K562 (cell line): ENCODE results near the gene METTL24. TPM values are rescaled to one million over a fixed set of nuclear protein-coding genes. Genes with fewer than 3 reads are reported as not detected.
"Not testable (repeated sequence)": the region's sequence is repeated elsewhere in the genome, so short reads cannot be mapped to it uniquely, and the experiment has no call there.

Experiments
- ATAC-seq: fragments of 200-7000 bp; cut with Tn5 transposase; 3 replicates; pipeline ENCODE4 v1.9.1; 2020; ENCODE audit warnings: moderate library complexity
- BruUV-seq: library from RNA; stranded (reverse); fragments of 400-500 nt; replicated peaks from 2 replicates; lab custom pipeline; 2021; lab: Mats Ljungman, UMichigan
- CTCF ChIA-PET: fragments of 300-600 bp; formaldehyde crosslinking; extraction: SDS; loops from one replicate; lab custom pipeline; 2021; ENCODE audit warnings: low intra/inter-chr PET ratio; lab: Yijun Ruan, JAX
- POLR2A ChIA-PET: fragments of 300-600, 350-650 bp; sonication (Branson Sonifier 250); formaldehyde crosslinking; extraction: SDS; loops from one replicate; lab custom pipeline; 2021; ENCODE audit warnings: antibody characterized with exemption, inconsistent platforms; lab: Yijun Ruan, JAX
- DNase-seq, 4 experiments: peaks; one replicate each; pipeline versions ENCODE4 v3.0.0 to v3.0.0-alpha.2; 2011 to 2018; ENCODE audit warnings: low spot score in 3 of 4, mixed read lengths in 3 of 4; ENCODE audit errors: extremely low read depth in 1 of 4
- FAIRE-seq: peaks from 2 replicates; lab custom pipeline; 2011; peaks lifted over from hg19 to GRCh38; lab: Jason Lieb, UNC
- H2AFZ ChIP-seq: 2 replicates; pipeline ENCODE4 v1.6.0; 2011; ENCODE audit warnings: low read depth, low read length, control low read depth, inconsistent platforms
- H3K27ac ChIP-seq: fragments of 200-600 bp; 3 replicates; pipeline ENCODE4 v1.8.0; 2011; ENCODE audit warnings: low read depth, mild to moderate bottlenecking, control low read depth, inconsistent platforms, low read length, moderate library complexity, mixed read lengths; ENCODE audit errors: extremely low read depth
- H3K27me3 ChIP-seq, 2 experiments: fragments of 300-600 bp in 1 of 2; 2 replicates in 1 of 2; 3 replicates in 1 of 2; pipeline versions ENCODE4 v1.6.0 to v1.8.0; 2011; ENCODE audit warnings: inconsistent platforms in 2 of 2, low read length in 2 of 2, mild to moderate bottlenecking in 1 of 2, mixed read lengths in 1 of 2, moderate library complexity in 1 of 2; ENCODE audit not compliant: control insufficient read depth in 2 of 2, insufficient read depth in 2 of 2
- H3K36me3 ChIP-seq: fragments of 300-600 bp; 3 replicates; pipeline ENCODE4 v1.8.0; 2011; ENCODE audit warnings: mild to moderate bottlenecking, low read length, inconsistent platforms; ENCODE audit not compliant: control insufficient read depth, insufficient read depth
- H3K4me1 ChIP-seq, 2 experiments: fragments of 200-600 bp in 1 of 2; replicated peaks in 1 of 2; 2 replicates in 1 of 2; 3 replicates in 1 of 2; pipeline versions ENCODE4 v1.5.1 to v1.8.0; 2011; ENCODE audit warnings: inconsistent platforms in 2 of 2, low read length in 2 of 2, mild to moderate bottlenecking in 1 of 2, mixed read lengths in 1 of 2, moderate library complexity in 1 of 2; ENCODE audit not compliant: control insufficient read depth in 2 of 2, insufficient read depth in 2 of 2
- H3K4me2 ChIP-seq: 2 replicates; pipeline ENCODE4 v1.6.1; 2011; ENCODE audit warnings: low read length, control low read depth, inconsistent platforms, mixed read lengths; ENCODE audit not compliant: insufficient read depth
- H3K4me3 ChIP-seq: fragments of 200-600 bp; sonication (generic), shearing (Covaris generic); 2 replicates; pipeline ENCODE4 v1.5.1; 2016; ENCODE audit warnings: control low read depth, inconsistent platforms
- H3K79me2 ChIP-seq: fragments of 200-600 bp; 3 replicates; pipeline ENCODE4 v1.8.0; 2011; ENCODE audit warnings: low read length, inconsistent platforms; ENCODE audit not compliant: control insufficient read depth, insufficient read depth
- H3K9ac ChIP-seq, 2 experiments: 2 replicates each; pipeline versions ENCODE4 v1.6.0 to v1.6.1; 2011; ENCODE audit warnings: low read depth in 2 of 2, low read length in 2 of 2, control low read depth in 1 of 2, inconsistent platforms in 1 of 2, mild to moderate bottlenecking in 1 of 2, mixed read lengths in 1 of 2; ENCODE audit not compliant: insufficient read depth in 1 of 2
- H3K9me1 ChIP-seq: one replicate; pipeline ENCODE4 v1.6.0; 2011; ENCODE audit warnings: inconsistent platforms, mild to moderate bottlenecking, low read length, moderate library complexity; ENCODE audit not compliant: control insufficient read depth, insufficient read depth
- H3K9me3 ChIP-seq: replicated peaks from 2 replicates; pipeline ENCODE4 v1.5.1; 2011; ENCODE audit warnings: low read depth, low read length, inconsistent platforms; ENCODE audit not compliant: control insufficient read depth, insufficient read depth
- H4K20me1 ChIP-seq: replicated peaks from 2 replicates; pipeline ENCODE4 v1.6.1; 2011; ENCODE audit warnings: low read length, inconsistent platforms, mixed read lengths; ENCODE audit not compliant: control insufficient read depth, insufficient read depth
- BRF2 ChIP-seq: IDR thresholded peaks from 3 replicates; pipeline ENCODE4 v1.6.1; 2011; ENCODE audit warnings: borderline replicate concordance, mild to moderate bottlenecking; ENCODE audit not compliant: insufficient read length, insufficient read depth
- CHCHD3 ChIP-seq: fragments of 250-450 bp; sonication (Bioruptor Pico); IDR thresholded peaks from 2 replicates; pipeline ENCODE4 v2.1.2; 2022; ENCODE audit warnings: mild to moderate bottlenecking
- ETV1 ChIP-seq: fragments of 450-650 bp; conservative IDR thresholded peaks from 2 replicates; pipeline ENCODE4 v1.6.1; 2016; ENCODE audit warnings: missing genetic modification characterization, control low read depth, low read depth, missing compliant biosample characterization
- HMG20A ChIP-seq: fragments of 450-650 bp; formaldehyde crosslinking; conservative IDR thresholded peaks from 2 replicates; pipeline ENCODE4 v1.4.0; 2020; ENCODE audit warnings: mild to moderate bottlenecking, mixed read lengths
- RAD21 ChIP-seq, 2 experiments: fragments of 250-450 bp in 1 of 2; fragments of 450-650 bp in 1 of 2; sonication (Bioruptor Pico) in 1 of 2; formaldehyde crosslinking in 1 of 2; IDR thresholded peaks in 1 of 2; conservative IDR thresholded peaks in 1 of 2; 2 replicates each; pipeline versions ENCODE4 v1.4.0 to v1.8.0; 2020 to 2022; ENCODE audit warnings: mild to moderate bottlenecking in 2 of 2, moderate library complexity in 1 of 2
- SMARCE1 ChIP-seq: fragments of 450-650 bp; IDR thresholded peaks from 2 replicates; pipeline ENCODE4 v1.7.1; 2016; ENCODE audit warnings: mild to moderate bottlenecking
- SRSF9 ChIP-seq: fragments of 200-400 bp; formaldehyde crosslinking; IDR thresholded peaks from 2 replicates; pipeline ENCODE4 v1.6.1; 2017; ENCODE audit warnings: low read depth, low read length, borderline replicate concordance
- TFAM ChIP-seq: fragments of 250-450 bp; sonication (Bioruptor Pico); conservative IDR thresholded peaks from 2 replicates; pipeline ENCODE4 v1.5.0; 2021; ENCODE audit warnings: mild to moderate bottlenecking, moderate library complexity
- ZNF668 ChIP-seq: fragments of 250-450 bp; sonication (Bioruptor Pico); IDR thresholded peaks from 2 replicates; pipeline ENCODE4 v1.8.0; 2022; ENCODE audit warnings: mild to moderate bottlenecking, inconsistent platforms
- WGBS: fragments of 100-300 bp; shearing (Covaris generic); methylation state at CpG from one replicate; pipeline ENCODE4 v1.1.6; 2016; ENCODE audit warnings: low coverage, mixed read lengths; ENCODE audit not compliant: insufficient coverage; ENCODE audit errors: missing lambda C conversion rate; 5-methylcytosine and 5-hydroxymethylcytosine counted together
- in situ Hi-C: fragments of 300-500 bp; cut with MboI; formaldehyde crosslinking; loops from 4 replicates; pipeline ENCODE4 v1.15.0; 2018; ENCODE audit warnings: inconsistent platforms, mixed read lengths
- intact Hi-C: fragments of 100-400 bp; cut with micrococcal nuclease; formaldehyde crosslinking; loops from 2 replicates; pipeline ENCODE4 v1.14.2; 2022
- polyA plus RNA-seq, 8 experiments: library from polyadenylated mRNA; depleted of rRNA in 4 of 8; stranded (reverse) in 5 of 8; unstranded in 3 of 8; fragments of >200 nt; fragmentation: Nextera tagmentation in 2 of 8; fragmentation: Illumina TruSeq in 1 of 8; extraction: Ambion mirVana in 2 of 8; extraction: Trizol in 1 of 8; gene quantifications; 2 replicates each; pipeline versions ENCODE4 v1.2.1 to v1.2.3, GENCODE V29; 2011 to 2014; ENCODE audit warnings: inconsistent platforms in 1 of 8, missing spikeins in 1 of 8
- total RNA-seq, 7 experiments: library from RNA; depleted of rRNA in 6 of 7; stranded (reverse); fragments of >200 nt in 6 of 7; fragmentation: Illumina TruSeq in 2 of 7; extraction: Trizol in 2 of 7; gene quantifications; 2 replicates each; pipeline versions ENCODE4 v1.2.1 to v1.2.3, GENCODE V29; 2011 to 2021; ENCODE audit warnings: low replicate concordance in 1 of 7

METTL24 gene
- total and polyA plus RNA-seq, 9 of the 15 experiments (the other 6 are each of a cell fraction or from before 2014, with no cell fraction given): not detected

GRCh38 chr6:110351986-110352385 is 6.2 kb downstream of the METTL24 start (continued):
- TF ChIP-seq BRF2 (no peak), TFAM (CRISPR knock-in tag) (no peak), ETV1 (no peak), ZNF668 (CRISPR knock-in tag) (no peak), SMARCE1 (no peak), SRSF9 (no peak)
- TF ChIP-seq, all 486 proteins: peak for 0

- H3K9me3 ChIP-seq: no peaks in the 10 kb centered on the region
- H3K9ac ChIP-seq: no peak overlapping the region
- no TSS peak for BruUV-seq
- H4K20me1 ChIP-seq: no peaks in the 10 kb centered on the region
- H3K79me2 ChIP-seq: no peaks in the 10 kb centered on the region
- no peak overlapping the region for H3K4me3 ChIP-seq
- FAIRE-seq (no peak), ATAC-seq (no peak), DNase-seq (no peak)
- H3K36me3 ChIP-seq: no peaks in the 10 kb centered on the region
- TF ChIP-seq CHCHD3 (CRISPR knock-in tag): no peak
- no peak for TF ChIP-seq RAD21 (CRISPR knock-in tag; conservative IDR thresholded peaks at IDR 0.05 in 1 of 2, IDR thresholded peaks at IDR 0.05 in 1 of 2)
- TF ChIP-seq HMG20A (CRISPR knock-in tag): no peak
- no peaks in the 10 kb centered on the region for H3K4me1 ChIP-seq
- 8% methylated on average over 3 of the region's 3 CpGs for WGBS
- H2AFZ ChIP-seq: no peak overlapping the region
- no peak overlapping the region for H3K4me2 ChIP-seq
- in situ Hi-C loops: no loop called here
- ChIA-PET POLR2A (interaction anchor here (0.6 kb wide), 1 partner anchor 538 kb away, joined by 3 read pairs; no protein-coding TSS in a partner anchor), CTCF (no interaction called here)
- H3K27me3 ChIP-seq: peaks cover 9 to 21% of the 10 kb centered on the region in 2 experiments
- H3K9me1 ChIP-seq: no peaks in the 10 kb centered on the region
- no peak overlapping the region for H3K27ac ChIP-seq
- intact Hi-C loops: no loop called here
Observed at GRCh38 chr6:110351546-110351945, 6.6 kb downstream of the METTL24 start.

GRCh38 chr6:110350593-110350992 is 7.6 kb downstream of the METTL24 start:
- BruUV-seq, POLR2A ChIA-PET, H3K9ac ChIP-seq, CTCF ChIA-PET, H2AFZ ChIP-seq, H4K20me1 ChIP-seq, in situ Hi-C loops, H3K4me1 ChIP-seq, DNase-seq, intact Hi-C loops, FAIRE-seq, H3K4me3 ChIP-seq, H3K27ac ChIP-seq, H3K9me1 ChIP-seq, H3K36me3 ChIP-seq, ATAC-seq, H3K79me2 ChIP-seq, H3K4me2 ChIP-seq, H3K9me3 ChIP-seq: not testable (repeated sequence)
- 9% methylated on average over 5 of the region's 7 CpGs for WGBS
- peaks cover 3 to 18% of the 10 kb centered on the region in 2 experiments for H3K27me3 ChIP-seq
